IPS-NIHi7 (cell line): ENCODE results near the gene DDIT3.

ENCODE experiments used
- DNase-seq: peaks from one replicate; pipeline ENCODE4 v3.0.0; 2012; ENCODE audit warnings: mixed read lengths; ENCODE audit errors: extremely low spot score

DDIT3 gene

GRCh38 chr12:57467915-57468314 lies 52.4 kb downstream of the DDIT3 start:
- no peak for DNase-seq

- DNase-seq = no peak
Observed at GRCh38 chr12:57467212-57467874, 53.0 kb downstream of the DDIT3 start.
